ENCODE measurements around the gene CEP89. TPM values are rescaled to one million over a fixed set of nuclear protein-coding genes. Genes with fewer than 3 reads are reported as not detected.
A peak's percentile ranks its signal among the peaks of the same experiment; 100 is the strongest.
"Not testable (repeated sequence)": the region's sequence is repeated elsewhere in the genome, so short reads cannot be mapped to it uniquely, and the experiment has no call there.

CEP89 gene
- total RNA-seq, 1 experiment from 2014 or later, result 15.3 TPM

DNA sequence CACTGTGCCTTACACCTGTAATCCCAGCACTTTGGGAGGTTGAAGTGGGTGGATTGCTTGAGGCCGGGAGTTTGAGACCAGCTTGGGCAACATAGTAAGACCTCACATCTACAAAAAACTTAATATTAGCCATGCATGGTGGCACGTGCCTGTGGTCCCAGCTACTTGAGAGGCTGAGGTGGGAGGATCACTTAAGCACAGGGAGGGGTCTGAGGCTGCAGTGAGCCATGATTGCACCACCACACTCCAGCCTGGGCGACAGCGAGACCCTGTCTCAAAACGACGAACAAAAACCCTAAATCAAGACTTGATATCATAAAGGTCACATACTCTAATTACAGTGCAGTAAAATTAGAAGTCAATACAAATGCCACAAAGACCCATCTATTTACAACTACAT lies 119.5 kb downstream of the CEP89 start:
- H3K4me3 ChIP-seq, result no peak overlapping the region
- no peaks in the 10 kb centered on the region for H3K4me1 ChIP-seq (replicated peaks)
- H3K27ac ChIP-seq, result no peak overlapping the region
- H3K27me3 ChIP-seq (replicated peaks), result no peaks in the 10 kb centered on the region
- no peak for DNase-seq (ENCODE audit: low read depth in 1 of 2, low spot score in 2 of 2)
- H3K9me3 ChIP-seq (replicated peaks), result no peaks in the 10 kb centered on the region
- H3K36me3 ChIP-seq, result no peaks in the 10 kb centered on the region

DNA sequence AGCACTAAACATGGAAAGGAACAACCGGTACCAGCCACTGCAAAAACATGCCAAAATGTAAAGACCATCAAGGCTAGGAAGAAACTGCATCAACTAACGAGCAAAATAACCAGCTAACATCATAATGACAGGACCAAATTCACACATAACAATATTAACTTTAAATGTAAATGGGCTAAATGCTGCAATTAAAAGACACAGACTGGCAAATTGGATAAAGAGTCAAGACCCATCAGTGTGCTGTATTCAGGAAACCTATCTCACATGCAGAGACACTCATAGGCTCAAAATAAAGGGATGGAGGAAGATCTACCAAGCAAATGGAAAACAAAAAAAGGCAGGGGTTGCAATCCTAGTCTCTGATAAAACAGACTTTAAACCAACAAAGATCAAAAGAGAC lies 123.7 kb downstream of the CEP89 start:
- not testable (repeated sequence) for DNase-seq (ENCODE audit: low read depth in 1 of 2, low spot score in 2 of 2); H3K27me3 ChIP-seq (replicated peaks)

DNA sequence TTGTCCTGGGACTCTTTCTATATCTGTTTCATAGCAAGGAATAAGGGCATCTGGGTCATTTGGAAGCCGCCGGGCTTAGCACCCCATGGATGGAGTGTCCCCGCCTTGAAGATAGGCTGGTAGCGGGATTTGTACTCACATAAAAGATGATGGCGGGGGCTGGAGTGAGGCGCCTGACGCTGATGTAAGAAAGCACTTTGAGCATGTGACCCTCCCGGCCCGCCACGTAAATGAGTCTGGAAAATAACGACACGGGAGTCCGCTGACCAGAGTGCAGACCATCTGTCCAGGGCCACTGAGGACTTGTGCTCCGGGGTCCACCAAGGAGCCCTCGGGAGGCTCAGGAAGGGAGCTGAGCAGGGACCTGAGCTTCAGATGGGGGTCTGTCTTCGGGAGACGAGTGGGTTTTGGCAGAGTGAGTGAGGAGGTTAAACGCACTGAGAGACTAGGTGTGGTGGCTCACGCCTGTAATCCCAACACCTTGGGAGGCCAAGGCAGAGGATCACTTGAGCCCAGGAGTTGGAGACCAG lies 128.0 kb downstream of the CEP89 start:
- Histone ChIP-seq H3K27ac (no peak overlapping the region), H3K36me3 (no peaks in the 10 kb centered on the region), H3K9me3 (replicated peaks) (no peaks in the 10 kb centered on the region), H3K27me3 (replicated peaks) (no peaks in the 10 kb centered on the region), H3K4me1 (replicated peaks) (no peaks in the 10 kb centered on the region), H3K4me3 (no peak overlapping the region)
- DNase-seq (ENCODE audit: low read depth in 1 of 2, low spot score in 2 of 2), result no peak

More for the DNA sequence above, 123.7 kb downstream of the CEP89 start:
- not testable (repeated sequence) for H3K27ac ChIP-seq; H3K4me3 ChIP-seq; H3K4me1 ChIP-seq (replicated peaks); H3K36me3 ChIP-seq; H3K9me3 ChIP-seq (replicated peaks)

DNA sequence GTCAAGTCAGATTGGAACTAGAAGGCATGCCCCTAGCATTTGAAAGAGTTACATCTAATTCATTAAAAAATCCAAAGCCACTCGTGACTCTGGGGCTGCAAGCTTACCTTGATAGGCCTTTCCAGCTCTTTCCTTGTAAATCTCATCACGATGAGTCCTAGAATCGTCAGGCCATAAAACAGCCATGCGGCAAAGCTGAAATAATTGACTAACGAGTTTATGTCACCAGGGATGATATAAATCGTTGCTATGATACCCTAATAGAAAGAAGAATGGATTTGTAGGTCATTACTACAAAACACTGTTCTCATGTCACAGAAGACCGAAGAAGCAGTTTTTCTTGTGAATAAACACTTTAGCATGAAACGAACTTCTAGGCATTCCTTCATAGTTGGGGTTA lies 129.7 kb downstream of the CEP89 start:
- H3K27ac ChIP-seq, result no peak overlapping the region

DNA sequence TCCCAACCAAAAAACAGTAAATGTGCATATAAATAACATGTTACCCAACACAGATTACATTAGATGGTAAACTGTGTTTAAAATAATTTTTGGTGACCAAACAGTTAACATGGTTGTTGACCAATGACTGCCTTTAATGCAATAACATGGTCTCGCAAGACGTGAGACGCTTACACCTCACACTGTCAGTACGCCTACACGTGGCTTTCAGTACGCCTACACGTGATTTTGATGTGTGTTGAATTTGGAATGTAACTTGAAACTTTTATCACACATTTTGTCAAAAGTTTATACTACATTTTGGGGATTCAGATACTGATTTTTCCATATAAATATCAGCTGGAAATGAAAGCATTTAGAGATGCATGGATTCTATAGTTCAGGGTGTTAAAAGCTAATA lies 134.2 kb downstream of the CEP89 start:
- Histone ChIP-seq H3K36me3 (no peaks in the 10 kb centered on the region), H3K4me1 (replicated peaks) (no peaks in the 10 kb centered on the region), H3K27ac (no peak overlapping the region), H3K9me3 (replicated peaks) (no peaks in the 10 kb centered on the region), H3K27me3 (replicated peaks) (no peaks in the 10 kb centered on the region), H3K4me3 (no peak overlapping the region)
- DNase-seq (ENCODE audit: low read depth in 1 of 2, low spot score in 2 of 2), result no peak

More for the DNA sequence above, 129.7 kb downstream of the CEP89 start:
- H3K36me3 ChIP-seq, result no peaks in the 10 kb centered on the region
- no peaks in the 10 kb centered on the region for H3K4me1 ChIP-seq (replicated peaks)
- no peaks in the 10 kb centered on the region for H3K27me3 ChIP-seq (replicated peaks)
- no peaks in the 10 kb centered on the region for H3K9me3 ChIP-seq (replicated peaks)
- DNase-seq (ENCODE audit: low read depth in 1 of 2, low spot score in 2 of 2), result no peak
- H3K4me3 ChIP-seq, result no peak overlapping the region

DNA sequence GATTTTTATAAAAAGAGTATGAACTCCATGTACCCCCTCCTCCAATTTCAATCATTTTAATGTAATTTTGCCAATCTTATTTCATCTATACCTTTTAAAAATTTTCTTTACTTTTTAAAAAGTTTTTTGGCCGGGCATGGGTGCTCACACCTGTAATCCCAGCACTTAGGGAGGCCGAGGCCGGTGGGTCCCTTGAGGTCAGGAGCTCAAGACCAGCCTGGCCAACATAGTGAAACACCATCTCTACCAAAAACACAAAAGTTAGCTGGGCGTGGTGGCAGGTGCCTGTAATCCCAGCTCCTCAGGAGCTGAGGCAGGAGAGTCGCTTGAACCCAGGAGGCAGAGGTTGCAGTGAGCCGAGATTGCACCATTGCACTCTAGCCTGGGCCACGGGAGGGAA lies 138.4 kb downstream of the CEP89 start:
- peaks cover 14% of the 10 kb centered on the region for H3K4me1 ChIP-seq (replicated peaks)
- H3K27me3 ChIP-seq (replicated peaks); H3K27ac ChIP-seq; H3K9me3 ChIP-seq (replicated peaks); DNase-seq (ENCODE audit: low read depth in 1 of 2, low spot score in 2 of 2); H3K36me3 ChIP-seq; H3K4me3 ChIP-seq: not testable (repeated sequence)

DNA sequence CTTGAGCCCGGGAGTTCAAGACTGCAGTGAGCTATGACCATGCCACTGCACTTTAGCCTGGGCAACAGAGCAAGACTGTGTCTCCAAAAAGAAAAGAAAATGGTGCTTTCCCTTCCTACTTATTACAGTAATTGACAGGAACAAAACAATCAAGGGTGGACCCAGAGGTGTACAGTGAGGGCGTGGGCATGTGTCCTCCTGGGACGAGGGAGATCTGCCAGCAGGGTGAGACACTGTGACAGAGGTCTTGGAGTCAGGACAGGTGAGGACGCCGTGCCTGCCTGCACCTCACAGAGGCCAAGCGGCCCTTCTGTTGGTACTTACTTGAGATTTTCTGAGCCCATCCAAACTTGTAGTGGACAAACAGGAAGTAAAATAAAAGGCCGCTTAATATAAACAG lies 138.9 kb downstream of the CEP89 start:
- not testable (repeated sequence) for DNase-seq (ENCODE audit: low read depth in 1 of 2, low spot score in 2 of 2); H3K27me3 ChIP-seq (replicated peaks); H3K36me3 ChIP-seq; H3K4me3 ChIP-seq; H3K9me3 ChIP-seq (replicated peaks); H3K27ac ChIP-seq
- peaks cover 14% of the 10 kb centered on the region for H3K4me1 ChIP-seq (replicated peaks)

DNA sequence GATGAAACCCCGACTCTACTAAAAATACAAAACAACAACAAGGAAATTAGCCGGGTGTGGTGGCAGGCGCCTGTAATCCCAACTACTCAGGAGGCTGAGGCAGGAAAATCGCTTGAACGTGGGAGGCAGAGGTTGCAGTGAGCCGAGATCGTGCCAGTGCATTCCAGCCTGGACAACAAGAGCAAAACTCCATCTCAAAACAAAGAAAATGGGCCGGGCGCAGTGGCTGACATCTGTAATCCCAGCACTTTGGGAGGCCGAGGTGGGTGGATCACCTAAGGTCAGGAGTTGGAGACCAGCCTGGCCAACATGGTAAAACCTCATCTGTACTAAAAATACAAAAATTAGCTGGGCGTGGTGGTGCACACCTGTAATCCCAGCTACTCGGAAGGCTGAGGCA lies 139.7 kb downstream of the CEP89 start:
- H3K27ac ChIP-seq; H3K27me3 ChIP-seq (replicated peaks); H3K36me3 ChIP-seq; H3K9me3 ChIP-seq (replicated peaks); H3K4me3 ChIP-seq; DNase-seq (ENCODE audit: low read depth in 1 of 2, low spot score in 2 of 2): not testable (repeated sequence)
- H3K4me1 ChIP-seq (replicated peaks), result peaks cover 14% of the 10 kb centered on the region

DNA sequence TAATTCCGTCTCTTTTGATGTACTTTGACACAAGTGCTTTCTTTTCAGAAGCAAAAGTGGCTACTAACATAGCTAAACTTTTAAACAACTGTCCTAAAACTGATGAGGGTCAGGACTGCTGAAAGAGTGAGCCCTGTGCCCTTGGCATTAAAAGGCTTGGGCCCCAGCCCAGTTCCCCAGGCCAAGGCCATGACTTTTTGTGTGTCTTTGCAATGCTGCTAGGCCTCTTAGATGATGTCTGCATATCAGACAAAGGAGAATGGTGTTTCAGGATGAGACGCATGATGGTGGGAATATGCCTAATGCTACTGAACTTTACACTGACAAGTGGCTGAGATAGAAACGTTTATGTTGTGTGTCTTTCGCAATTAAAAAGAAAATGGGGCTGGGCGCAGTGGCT lies 140.1 kb downstream of the CEP89 start:
- no peak overlapping the region for H3K27ac ChIP-seq
- no peaks in the 10 kb centered on the region for H3K27me3 ChIP-seq (replicated peaks)
- peaks cover 14% of the 10 kb centered on the region for H3K4me1 ChIP-seq (replicated peaks)
- H3K36me3 ChIP-seq, result no peaks in the 10 kb centered on the region
- H3K9me3 ChIP-seq (replicated peaks), result no peaks in the 10 kb centered on the region
- no peak overlapping the region for H3K4me3 ChIP-seq
- DNase-seq (ENCODE audit: low read depth in 1 of 2, low spot score in 2 of 2), result no peak

DNA sequence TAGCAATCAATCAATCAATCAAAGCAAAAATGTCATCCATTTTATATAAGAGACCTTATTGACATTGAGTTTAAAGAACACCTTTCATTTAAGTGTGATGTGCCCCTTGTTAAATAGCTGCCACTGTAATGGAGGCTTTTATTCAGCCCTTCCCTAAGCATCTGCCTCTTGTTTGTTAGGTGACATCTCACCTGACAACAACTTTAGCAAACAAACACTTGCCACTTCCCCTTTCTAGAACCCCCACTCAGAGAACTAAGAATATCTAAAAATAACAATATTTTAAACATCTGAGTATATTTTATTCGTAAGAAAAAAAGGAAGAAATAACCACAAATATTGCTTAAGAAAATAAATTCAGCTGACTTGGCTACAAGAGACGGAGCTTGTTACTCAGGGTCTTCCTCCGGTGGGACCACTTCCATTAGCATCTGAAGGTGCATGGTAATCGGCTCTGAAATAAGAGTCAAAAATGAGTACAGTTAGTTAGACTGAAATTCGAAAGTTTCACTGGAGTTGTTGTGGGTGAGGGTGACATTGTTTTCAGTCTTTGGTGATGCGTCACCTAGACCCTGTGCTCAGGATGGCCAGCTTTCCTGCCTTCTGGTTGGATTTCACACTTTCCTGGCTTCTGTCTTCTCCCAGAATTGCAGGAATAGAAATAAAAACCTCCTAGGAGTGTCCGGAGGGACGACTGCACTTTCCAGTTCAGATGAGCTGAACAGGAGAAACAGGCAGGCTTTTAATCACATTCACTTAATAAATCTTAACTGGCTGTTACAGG lies 141.3 kb downstream of the CEP89 start:
- H3K9me3 ChIP-seq (replicated peaks), result no peaks in the 10 kb centered on the region
- peaks cover 14% of the 10 kb centered on the region for H3K4me1 ChIP-seq (replicated peaks)
- peak overlapping the region; percentile 83 for H3K27ac ChIP-seq
- no peaks in the 10 kb centered on the region for H3K36me3 ChIP-seq
- H3K4me3 ChIP-seq, result no peak overlapping the region
- no peaks in the 10 kb centered on the region; the same call in 1 of the 2 replicates for H3K27me3 ChIP-seq (replicated peaks)
- peak; percentile 62 to 68 for DNase-seq (ENCODE audit: low read depth in 1 of 2, low spot score in 2 of 2)

DNA sequence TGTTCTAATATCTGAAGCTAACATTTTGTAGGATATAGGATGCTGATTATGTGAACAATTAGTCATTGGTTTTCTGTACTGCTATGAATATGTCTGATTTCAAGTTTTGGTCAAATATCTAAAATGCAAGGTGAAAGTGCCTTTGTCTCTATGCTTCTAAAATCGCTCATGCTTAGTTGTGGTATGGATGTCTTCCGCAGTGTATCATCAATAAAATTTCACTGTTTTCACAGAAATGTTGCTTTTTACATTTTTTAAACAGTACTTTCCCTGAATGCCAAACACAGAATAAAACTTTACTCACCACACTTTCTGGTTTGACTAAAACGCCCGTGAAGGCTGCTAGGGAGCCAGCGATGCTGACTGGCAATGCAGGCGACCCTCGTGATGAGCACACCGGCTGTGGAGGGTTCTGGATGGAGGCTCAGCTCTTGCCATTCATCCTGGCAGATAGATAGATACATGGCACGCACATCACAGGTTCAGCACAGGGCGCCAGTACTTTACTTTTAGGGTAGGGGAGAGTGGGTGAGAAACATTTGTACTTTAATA lies 142.3 kb downstream of the CEP89 start:
- peaks cover 14% of the 10 kb centered on the region for H3K4me1 ChIP-seq (replicated peaks)
- H3K36me3 ChIP-seq, result no peaks in the 10 kb centered on the region
- no peaks in the 10 kb centered on the region for H3K9me3 ChIP-seq (replicated peaks)
- DNase-seq (ENCODE audit: low read depth in 1 of 2, low spot score in 2 of 2), result no peak
- H3K4me3 ChIP-seq, result no peak overlapping the region
- no peak overlapping the region for H3K27ac ChIP-seq
- no peaks in the 10 kb centered on the region; the same call in 1 of the 2 replicates for H3K27me3 ChIP-seq (replicated peaks)

DNA sequence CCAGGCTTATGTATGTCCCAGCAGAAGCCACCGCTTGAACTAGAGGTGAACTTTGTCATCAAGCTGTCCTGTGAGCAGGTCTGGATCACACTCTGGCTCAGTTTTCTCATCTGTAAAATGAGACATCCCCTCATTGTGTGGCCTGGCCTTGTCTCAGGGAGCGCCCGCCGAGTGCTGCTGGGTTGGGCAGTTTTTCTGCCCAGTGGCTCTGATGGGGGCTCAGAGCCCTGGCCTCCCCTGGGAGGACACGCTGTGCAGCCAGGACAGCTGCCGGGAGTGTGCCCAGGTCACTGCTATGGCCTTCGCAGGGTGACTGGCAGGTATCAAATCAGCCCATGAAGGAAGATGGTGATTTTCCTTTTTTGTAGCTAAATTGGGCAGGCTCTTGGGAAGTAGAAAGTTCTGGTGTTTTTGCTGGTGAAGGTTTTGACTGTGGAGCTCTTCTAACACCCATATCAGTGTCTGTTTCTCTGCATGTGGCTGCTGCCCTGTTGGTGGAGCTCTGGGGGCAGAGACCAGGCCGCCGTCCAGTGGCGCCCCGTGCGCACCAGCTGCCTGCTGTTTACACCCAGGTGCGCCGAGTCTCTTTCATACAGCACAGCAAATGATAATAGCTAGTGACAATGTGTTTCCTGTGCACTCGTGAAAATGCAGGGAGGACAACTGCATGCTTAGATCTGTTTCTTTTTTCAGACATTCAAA lies 143.0 kb downstream of the CEP89 start:
- H3K4me3 ChIP-seq, result no peak overlapping the region
- no peak for DNase-seq (ENCODE audit: low read depth in 1 of 2, low spot score in 2 of 2)
- no peaks in the 10 kb centered on the region for H3K9me3 ChIP-seq (replicated peaks)
- no peaks in the 10 kb centered on the region for H3K36me3 ChIP-seq
- H3K27me3 ChIP-seq (replicated peaks), result no peaks in the 10 kb centered on the region; the same call in 1 of the 2 replicates
- H3K4me1 ChIP-seq (replicated peaks), result peaks cover 14% of the 10 kb centered on the region
- no peak overlapping the region for H3K27ac ChIP-seq

DNA sequence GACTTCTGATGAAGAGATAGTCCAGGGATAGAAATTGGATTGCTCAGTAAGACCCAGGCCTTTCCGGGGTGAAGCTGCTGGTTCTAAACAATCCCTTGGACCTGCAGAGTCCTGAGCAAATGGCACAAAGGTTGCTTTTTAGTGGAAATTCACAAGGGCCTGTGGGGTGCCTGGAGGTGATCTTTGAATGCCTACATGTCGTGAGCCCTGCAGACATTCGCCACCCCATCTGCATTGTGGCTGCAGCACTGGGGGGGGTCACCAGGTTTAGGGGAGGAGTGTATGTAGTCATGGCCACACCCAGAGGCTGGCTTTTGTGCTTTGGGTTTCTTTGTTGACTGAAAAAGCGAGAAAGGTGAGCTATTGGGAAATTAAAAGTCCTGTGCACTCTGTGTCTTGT lies 143.6 kb downstream of the CEP89 start:
- no peak for DNase-seq (ENCODE audit: low read depth in 1 of 2, low spot score in 2 of 2)
- Histone ChIP-seq H3K4me1 (replicated peaks) (peaks cover 14% of the 10 kb centered on the region), H3K27ac (no peak overlapping the region), H3K9me3 (replicated peaks) (no peaks in the 10 kb centered on the region), H3K36me3 (no peaks in the 10 kb centered on the region), H3K27me3 (replicated peaks) (no peaks in the 10 kb centered on the region; the same call in 1 of the 2 replicates), H3K4me3 (no peak overlapping the region)
